Stimulated activated CD4-positive, alpha-beta T cell treated with anti-CD3 and anti-CD28 coated beads, TNF-alpha, amount 100 ng/mL, for 48 hours (primary cell): ENCODE measurements around the gene MAPK12.
"Not testable (repeated sequence)": the region's sequence is repeated elsewhere in the genome, so short reads cannot be mapped to it uniquely, and the experiment has no call there.

ENCODE experiments used
- DNase-seq, 3 donors: peaks; one replicate each; pipeline ENCODE4 v3.0.0-alpha.2; 2020; ENCODE audit warnings: low read depth in 3 of 3

The MAPK12 gene

GRCh38 chr22:50216684-50217520, 44.6 kb downstream of the MAPK12 start:
- DNase-seq = no peak

DNA sequence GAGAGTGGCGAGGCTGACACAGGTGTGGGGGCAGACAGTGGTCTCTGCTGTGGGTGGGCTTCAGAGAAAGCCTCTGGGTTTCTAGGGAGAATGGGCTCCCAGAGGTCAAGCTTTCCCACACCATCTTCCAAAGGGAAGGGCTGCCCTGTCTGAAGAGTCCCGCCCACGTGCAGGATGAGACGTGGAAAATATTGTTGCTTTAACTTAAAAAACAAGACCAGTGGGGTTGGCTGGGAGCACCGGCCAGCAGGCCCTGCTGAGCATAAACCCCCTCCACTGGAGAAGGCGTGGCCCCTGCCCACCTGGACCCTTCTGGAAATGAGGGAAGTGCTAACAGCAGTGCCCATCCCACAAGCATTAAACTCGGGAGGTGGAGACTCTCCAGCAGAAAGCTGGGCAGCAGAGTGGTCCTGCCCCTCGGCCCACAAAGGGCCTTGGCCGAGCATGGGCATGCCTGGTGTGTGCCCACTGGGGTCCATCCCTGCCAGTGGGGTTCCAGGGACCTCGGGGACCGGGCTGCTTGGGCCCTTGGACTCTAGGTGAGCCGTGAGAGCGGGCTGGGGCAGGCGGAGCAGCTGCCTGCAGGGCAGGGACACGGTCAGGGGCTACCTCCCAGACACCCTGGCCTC, 45.3 kb downstream of the MAPK12 start:
- no peak for DNase-seq

GRCh38 chr22:50215297-50216054, 46.0 kb downstream of the MAPK12 start:
- no peak for DNase-seq

- no peak for DNase-seq
These were observed 48.2 kb downstream of the MAPK12 start for GRCh38 chr22:50213263-50213662.

GRCh38 chr22:50211147-50211546, 50.3 kb downstream of the MAPK12 start:
- no peak for DNase-seq

- DNase-seq = no peak
These were observed 50.9 kb downstream of the MAPK12 start for GRCh38 chr22:50210378-50211139.

GRCh38 chr22:50209893-50210292, 51.6 kb downstream of the MAPK12 start:
- DNase-seq = peak; percentile 38 to 71 (median 52)

DNA sequence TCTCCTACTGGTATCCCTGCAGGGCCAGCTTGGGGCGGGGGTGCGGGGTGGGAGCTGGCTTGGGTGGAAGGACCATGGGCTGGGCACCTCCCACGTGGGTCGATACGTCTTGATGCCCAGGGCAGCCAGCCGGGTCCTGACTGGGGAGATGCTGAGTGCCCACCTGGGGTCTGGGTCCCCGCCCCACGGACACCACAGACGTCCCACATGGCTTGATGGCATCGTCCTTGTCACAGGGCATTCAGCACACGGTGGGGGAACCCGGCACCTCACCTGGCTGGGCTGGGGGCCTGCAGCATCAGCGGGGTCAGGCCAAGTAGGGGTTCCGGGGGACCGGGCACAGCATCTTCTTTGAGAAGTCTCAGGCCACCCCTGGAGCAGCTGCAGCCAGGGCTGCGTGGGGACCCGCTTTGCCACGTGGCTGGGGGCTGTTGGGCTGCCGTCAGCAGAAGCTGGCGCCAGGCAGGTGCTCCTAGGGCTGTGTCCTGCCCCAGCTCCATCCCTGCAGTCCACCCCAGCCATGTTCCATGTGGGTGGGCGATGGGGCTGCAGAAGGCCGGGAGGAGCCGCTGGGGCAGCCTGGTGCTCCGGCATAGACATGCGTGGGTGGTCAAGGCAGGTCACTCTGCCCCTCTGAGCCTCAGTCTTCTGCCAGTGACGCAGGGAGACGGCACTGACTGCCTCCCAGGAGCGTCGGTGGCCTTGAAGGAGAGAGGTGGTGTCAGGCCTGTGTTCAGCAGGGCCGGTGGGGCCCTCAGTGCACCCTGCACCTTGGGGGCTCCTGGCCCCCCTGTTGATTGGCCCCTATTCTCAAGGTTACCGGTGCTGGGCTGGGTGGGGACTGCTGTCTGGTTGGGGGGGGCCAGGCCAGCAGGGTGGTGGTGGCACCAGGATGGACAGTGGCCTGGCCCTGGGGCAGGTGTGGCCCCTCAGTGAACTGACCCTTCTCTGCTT, 52.3 kb downstream of the MAPK12 start:
- DNase-seq = no peak

DNA sequence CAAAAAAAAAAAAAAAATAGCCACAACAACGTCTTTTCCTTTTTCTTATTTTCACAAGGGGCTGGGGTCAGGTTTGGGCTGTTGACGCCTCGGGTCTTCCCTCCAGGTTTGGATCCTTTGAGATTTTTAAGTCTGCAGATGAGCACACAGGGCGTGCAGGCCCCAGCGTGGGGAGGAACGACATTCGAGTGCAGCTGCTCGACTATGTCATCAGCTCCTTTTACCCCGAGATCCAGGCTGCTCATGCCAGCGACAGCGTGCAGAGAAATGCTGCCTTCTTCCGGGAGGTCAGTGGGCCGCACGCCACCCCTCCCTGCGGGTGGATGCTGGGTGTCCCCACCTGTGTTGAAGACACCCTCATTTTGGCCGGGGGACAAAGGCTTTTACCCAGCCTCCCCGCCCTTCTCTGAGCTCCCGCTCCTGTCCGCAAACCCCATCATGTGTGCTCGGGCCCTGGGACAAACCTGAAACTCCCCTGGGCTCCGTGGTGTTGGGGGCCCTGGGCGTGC, 53.0 kb downstream of the MAPK12 start:
- DNase-seq = no peak

DNA sequence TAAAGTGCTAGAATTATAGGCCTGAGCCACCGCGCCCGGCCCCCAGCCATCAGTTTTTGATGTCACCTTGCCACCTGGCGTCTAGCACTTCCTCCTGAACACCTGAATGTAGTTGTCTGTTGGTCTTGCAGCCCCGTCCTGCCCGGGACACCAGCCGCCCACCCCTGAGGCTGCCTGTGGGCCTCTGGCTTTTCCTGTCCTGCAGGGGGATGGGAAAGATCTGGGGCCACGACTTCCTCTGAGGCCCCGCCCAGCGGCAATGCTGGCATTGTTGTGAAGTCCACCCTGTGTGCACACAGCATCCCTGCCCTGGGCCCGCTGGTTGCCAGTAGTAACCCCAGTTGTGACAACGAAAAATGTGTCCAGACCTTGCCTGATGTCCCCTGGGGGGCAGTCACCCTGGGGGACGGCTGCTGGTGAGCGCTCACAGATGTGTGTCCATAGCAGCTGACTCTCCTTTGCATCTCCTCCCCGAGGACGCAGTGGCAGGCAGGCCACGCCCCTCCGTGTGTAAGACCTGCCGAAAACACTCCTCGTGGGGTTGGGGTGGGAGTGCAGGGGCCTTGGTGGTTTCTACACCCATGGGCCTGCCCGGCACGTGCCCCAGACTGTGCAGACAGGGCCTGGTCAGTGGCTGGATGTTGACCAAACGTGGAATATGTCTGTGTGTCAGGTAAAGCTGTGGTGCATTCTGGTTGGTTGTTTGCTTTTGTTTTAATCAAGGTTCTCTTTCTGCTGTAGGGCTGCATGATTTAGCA, 53.9 kb downstream of the MAPK12 start:
- no peak for DNase-seq

GRCh38 chr22:50206599-50206998, 54.9 kb downstream of the MAPK12 start:
- DNase-seq = no peak

DNA sequence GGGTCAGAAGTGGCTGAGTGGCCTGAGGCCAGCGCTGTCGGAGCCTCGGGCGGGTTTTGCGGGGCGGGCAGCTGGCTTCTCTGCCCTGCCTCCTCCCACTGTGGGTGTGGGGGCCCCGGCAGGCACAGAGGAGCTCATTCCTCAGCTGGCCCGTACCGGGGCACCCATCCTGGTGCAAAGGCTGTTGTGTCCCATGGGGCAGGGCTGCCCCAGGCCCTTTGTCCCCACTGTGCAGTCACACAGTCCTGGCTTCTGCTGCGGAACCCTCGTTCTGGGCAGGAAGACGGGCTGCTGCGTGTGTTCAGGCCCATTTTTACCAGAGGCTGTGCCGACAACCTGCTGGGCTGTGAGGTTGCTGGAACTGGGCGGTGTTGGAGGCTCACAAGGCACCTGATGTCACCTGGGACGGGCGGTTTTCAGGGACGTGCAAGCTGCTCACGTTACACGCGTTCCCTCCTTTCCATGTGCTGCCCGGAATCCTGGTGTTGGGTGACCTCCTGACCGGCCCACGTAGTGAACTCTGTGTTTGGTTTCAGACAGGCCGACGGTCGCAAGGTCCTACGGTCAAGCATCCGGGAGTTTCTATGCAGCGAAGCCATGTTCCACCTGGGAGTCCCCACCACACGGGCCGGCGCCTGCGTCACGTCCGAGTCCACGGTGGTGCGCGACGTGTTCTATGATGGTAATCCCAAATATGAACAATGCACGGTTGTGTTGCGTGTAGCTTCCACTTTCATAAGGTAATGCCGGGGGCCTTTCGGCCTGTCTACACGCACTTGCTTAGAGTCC, 55.5 kb downstream of the MAPK12 start:
- DNase-seq = no peak

GRCh38 chr22:50204998-50205397, 56.5 kb downstream of the MAPK12 start:
- not testable (repeated sequence) for DNase-seq

GRCh38 chr22:50204571-50204970, 56.9 kb downstream of the MAPK12 start:
- no peak for DNase-seq

DNA sequence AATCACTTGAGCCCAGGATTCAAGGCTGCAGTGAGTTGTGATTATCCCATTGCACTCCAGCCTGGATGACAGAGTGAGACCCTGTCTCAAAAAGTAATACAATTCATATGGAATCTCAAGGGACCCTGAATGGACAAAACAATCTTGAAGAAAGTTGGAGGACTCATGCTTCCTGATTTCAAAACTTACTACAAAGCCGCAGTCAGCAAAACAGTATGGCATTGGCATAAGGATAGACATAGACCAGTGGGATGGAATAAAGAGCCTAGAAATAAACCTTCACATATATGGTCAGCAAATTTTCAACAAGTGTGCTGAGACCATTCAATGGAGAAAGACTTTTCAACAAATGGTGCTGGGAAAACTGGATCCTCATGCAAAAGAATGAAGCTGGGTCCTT, 58.2 kb downstream of the MAPK12 start:
- no peak for DNase-seq
